Mesendoderm (in vitro differentiated cells): Measurements from ENCODE around the gene RARRES2. TPM values are rescaled to one million over a fixed set of nuclear protein-coding genes. Genes with fewer than 3 reads are reported as not detected.

Experiments
- DNase-seq: peaks from one replicate; pipeline ENCODE4 v3.0.0; 2013
- H2AK5ac ChIP-seq: 2 replicates; pipeline ENCODE4 v1.6.1; 2013; ENCODE audit warnings: low read length, inconsistent platforms
- H2BK120ac ChIP-seq: 2 replicates; pipeline ENCODE4 v1.6.1; 2013; ENCODE audit warnings: low read depth, mild to moderate bottlenecking, low read length, moderate library complexity, mixed read lengths
- H2BK15ac ChIP-seq: replicated peaks from 2 replicates; pipeline ENCODE4 v1.6.1; 2013; ENCODE audit warnings: low read depth, mild to moderate bottlenecking, moderate library complexity
- H2BK5ac ChIP-seq: 2 replicates; pipeline ENCODE4 v1.6.1; 2013; ENCODE audit warnings: low read length, inconsistent platforms
- H3K18ac ChIP-seq: 2 replicates; pipeline ENCODE4 v1.6.1; 2013; ENCODE audit warnings: mild to moderate bottlenecking, low read length, mixed read lengths
- H3K23ac ChIP-seq: one replicate; pipeline ENCODE4 v1.6.1; 2013; ENCODE audit warnings: low read length
- H3K27ac ChIP-seq: 2 replicates; pipeline ENCODE4 v1.5.1; 2013; ENCODE audit warnings: low read depth, mild to moderate bottlenecking, inconsistent platforms, low read length, moderate library complexity
- H3K27me3 ChIP-seq: 2 replicates; pipeline ENCODE4 v1.6.1; 2013; ENCODE audit warnings: low read length, control low read depth, mild to moderate bottlenecking, inconsistent platforms; ENCODE audit not compliant: insufficient read depth, poor library complexity
- H3K36me3 ChIP-seq: 2 replicates; pipeline ENCODE4 v1.6.1; 2013; ENCODE audit warnings: low read length, inconsistent platforms; ENCODE audit not compliant: control insufficient read depth, insufficient read depth
- H3K4ac ChIP-seq: one replicate; pipeline ENCODE4 v1.6.1; 2013; ENCODE audit warnings: low read depth, mild to moderate bottlenecking, low read length, moderate library complexity
- H3K4me1 ChIP-seq: 2 replicates; pipeline ENCODE4 v1.6.1; 2013; ENCODE audit warnings: low read depth, low read length, inconsistent platforms; ENCODE audit not compliant: control insufficient read depth
- H3K4me2 ChIP-seq: 2 replicates; pipeline ENCODE4 v1.6.1; 2013; ENCODE audit warnings: low read length
- H3K4me3 ChIP-seq: 2 replicates; pipeline ENCODE4 v1.5.1; 2013; ENCODE audit warnings: mild to moderate bottlenecking, low read length
- H3K56ac ChIP-seq: one replicate; pipeline ENCODE4 v1.6.1; 2013; ENCODE audit warnings: low read length
- H3K79me1 ChIP-seq: 2 replicates; pipeline ENCODE4 v1.6.1; 2013; ENCODE audit warnings: low read length, inconsistent platforms
- H3K79me2 ChIP-seq: 2 replicates; pipeline ENCODE4 v1.6.1; 2013; ENCODE audit warnings: mild to moderate bottlenecking, low read length; ENCODE audit not compliant: control insufficient read depth, insufficient read depth
- H3K9ac ChIP-seq: 2 replicates; pipeline ENCODE4 v1.6.1; 2013; ENCODE audit warnings: low read length, inconsistent platforms
- H4K5ac ChIP-seq: one replicate; pipeline ENCODE4 v1.6.1; 2013; ENCODE audit warnings: low read length
- H4K8ac ChIP-seq: one replicate; pipeline ENCODE4 v1.6.1; 2013; ENCODE audit warnings: low read depth, mild to moderate bottlenecking, control low read depth, low read length, moderate library complexity
- WGBS: extraction: QIAGEN DNeasy Blood & Tissue Kit; methylation state at CpG from one replicate; pipeline ENCODE4 v1.1.7; 2013; ENCODE audit warnings: low lambda C conversion rate, missing lambda C conversion rate; ENCODE audit not compliant: insufficient coverage; ENCODE audit errors: extremely low coverage; 5-methylcytosine and 5-hydroxymethylcytosine counted together
- polyA plus RNA-seq, 2 experiments: library from polyadenylated mRNA; stranded (reverse); fragments of 200-250 nt; gene quantifications; one replicate each; pipeline ENCODE4 v1.2.3, GENCODE V29; 2013

The RARRES2 gene
- 54.9 TPM for polyA plus RNA-seq (2013, experiment 1 of 2)
- polyA plus RNA-seq (2013, experiment 2 of 2), result 57.8 TPM

DNA sequence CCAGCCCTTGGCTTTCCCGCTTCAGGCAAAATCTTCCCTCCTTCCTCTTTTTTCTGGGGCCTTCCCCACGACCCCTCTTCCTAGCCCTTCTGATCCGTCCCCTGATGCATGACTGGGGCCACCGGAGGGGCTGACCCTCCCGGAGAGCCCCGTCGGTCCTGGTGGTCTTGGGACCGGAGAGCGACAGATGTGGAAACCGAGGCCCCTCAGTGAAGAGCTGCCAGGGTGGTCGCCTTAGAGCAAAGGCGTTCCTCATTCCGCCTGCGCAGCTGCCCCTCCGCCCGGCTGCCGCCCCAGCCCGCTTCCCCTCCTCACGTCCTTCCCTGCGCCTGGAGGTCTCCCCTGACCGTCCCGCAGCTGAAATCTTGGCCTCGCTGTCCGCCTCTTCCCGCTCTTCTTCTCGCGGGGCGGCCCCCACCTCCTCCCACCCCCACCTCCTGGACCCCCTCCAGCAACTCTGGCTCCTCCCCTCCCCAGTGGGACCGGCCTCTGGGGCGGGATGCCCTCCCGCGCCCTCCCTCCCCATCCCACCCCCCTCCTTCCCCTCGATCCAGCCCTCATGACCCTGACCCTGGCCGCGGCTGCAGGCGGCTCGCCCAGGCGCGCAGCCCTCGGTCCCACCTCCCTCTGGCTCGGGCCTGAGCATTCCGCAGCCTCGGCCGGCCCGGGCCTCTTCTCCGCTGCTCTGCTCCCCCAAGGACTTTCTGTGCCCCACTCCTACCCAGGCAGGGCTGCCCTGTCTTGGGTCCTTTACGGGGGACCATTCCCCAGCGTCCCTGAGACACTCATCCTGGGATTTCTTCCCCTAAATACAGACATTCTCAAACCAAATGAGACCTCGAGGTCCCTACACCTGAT is at the start of gene RARRES2:
Gene RARRES2 (minus strand): TSS at position 367 of the 858 bp plus-strand sequence. CDS start 1,020 bp downstream, outside the sequence.
- H2BK15ac ChIP-seq, result no peak within 1 kb of the TSS
- H4K5ac ChIP-seq, result no peak within 1 kb of the TSS
- H4K8ac ChIP-seq, result no peak within 1 kb of the TSS
- no CpG with 5 or more reads among the region's 49 CpGs for WGBS
- no peak within 1 kb of the TSS for H3K27ac ChIP-seq
- no peaks in the 10 kb centered on the region for H3K79me1 ChIP-seq
- H3K4me3 ChIP-seq, result peak within 1 kb of the TSS; percentile 38
- peak within 1 kb of the TSS; percentile 89 for H3K56ac ChIP-seq
- H3K4me1 ChIP-seq, result no peaks in the 10 kb centered on the region
- peak within 1 kb of the TSS; percentile 31 for H3K18ac ChIP-seq
- peak within 1 kb of the TSS; percentile 25 for H2AK5ac ChIP-seq
- H3K4ac ChIP-seq, result peak within 1 kb of the TSS; percentile 39
- peak; percentile 72 for DNase-seq
- peak within 1 kb of the TSS; percentile 68 for H3K4me2 ChIP-seq
- H3K79me2 ChIP-seq, result no peaks in the 10 kb centered on the region
- H3K23ac ChIP-seq, result no peak within 1 kb of the TSS
- peak within 1 kb of the TSS; percentile 69 for H3K9ac ChIP-seq
- no peak within 1 kb of the TSS for H2BK5ac ChIP-seq
- no peak within 1 kb of the TSS for H2BK120ac ChIP-seq
- H3K36me3 ChIP-seq, result no peaks in the 10 kb centered on the region
- peaks cover 2% of the 10 kb centered on the region for H3K27me3 ChIP-seq

- H2AK5ac ChIP-seq, result no peak overlapping the region
- H4K8ac ChIP-seq, result no peak overlapping the region
- H2BK15ac ChIP-seq, result no peak overlapping the region
- H2BK120ac ChIP-seq, result no peak overlapping the region
- no peak overlapping the region for H3K56ac ChIP-seq
- no peak for DNase-seq
- H3K4me3 ChIP-seq, result no peak overlapping the region
- no peak overlapping the region for H3K9ac ChIP-seq
- H3K18ac ChIP-seq, result no peak overlapping the region
- no peak overlapping the region for H3K4me2 ChIP-seq
- H3K36me3 ChIP-seq, result peaks cover 2% of the 10 kb centered on the region
- H3K27ac ChIP-seq, result no peak overlapping the region
- H4K5ac ChIP-seq, result no peak overlapping the region
- H3K4ac ChIP-seq, result no peak overlapping the region
- no peak overlapping the region for H3K23ac ChIP-seq
- H3K27me3 ChIP-seq, result no peaks in the 10 kb centered on the region
- no peaks in the 10 kb centered on the region for H3K4me1 ChIP-seq
- no peak overlapping the region for H2BK5ac ChIP-seq
- no CpG with 5 or more reads among the region's 7 CpGs for WGBS
- H3K79me1 ChIP-seq, result peaks cover 2% of the 10 kb centered on the region
- H3K79me2 ChIP-seq, result no peaks in the 10 kb centered on the region
These were observed 48.8 kb upstream of the RARRES2 start for GRCh38 chr7:150390205-150390604.

DNA sequence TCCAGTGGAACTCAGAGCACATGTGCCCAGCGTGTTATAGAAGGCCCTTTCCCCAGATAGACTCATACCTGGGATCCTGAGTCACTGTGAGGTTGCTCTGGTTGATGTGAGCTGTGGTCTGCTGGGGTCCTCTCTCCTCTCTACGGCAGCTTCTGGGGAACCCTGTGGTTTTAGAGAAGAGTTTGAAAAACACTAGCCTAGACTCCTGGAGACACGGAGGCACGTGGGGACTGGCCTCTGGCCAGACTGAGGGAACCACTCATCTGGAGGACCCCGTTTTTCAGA is 48.0 kb upstream of the RARRES2 start:
- peaks cover 4% of the 10 kb centered on the region for H3K79me2 ChIP-seq
- no peak overlapping the region for H4K5ac ChIP-seq
- H3K23ac ChIP-seq, result no peak overlapping the region
- no peak overlapping the region for H3K27ac ChIP-seq
- H2BK15ac ChIP-seq, result no peak overlapping the region
- no peak overlapping the region for H4K8ac ChIP-seq
- peaks cover 2% of the 10 kb centered on the region for H3K36me3 ChIP-seq
- no peak overlapping the region for H2BK120ac ChIP-seq
- H3K27me3 ChIP-seq, result no peaks in the 10 kb centered on the region
- no CpG with 5 or more reads among the region's 5 CpGs for WGBS
- peaks cover 1% of the 10 kb centered on the region for H3K4me1 ChIP-seq
- no peak for DNase-seq
- H3K56ac ChIP-seq, result no peak overlapping the region
- H3K4me3 ChIP-seq, result no peak overlapping the region
- H2BK5ac ChIP-seq, result no peak overlapping the region
- H3K4ac ChIP-seq, result no peak overlapping the region
- no peak overlapping the region for H3K18ac ChIP-seq
- H3K4me2 ChIP-seq, result no peak overlapping the region
- H3K9ac ChIP-seq, result no peak overlapping the region
- H3K79me1 ChIP-seq, result peaks cover 6% of the 10 kb centered on the region
- no peak overlapping the region for H2AK5ac ChIP-seq

DNA sequence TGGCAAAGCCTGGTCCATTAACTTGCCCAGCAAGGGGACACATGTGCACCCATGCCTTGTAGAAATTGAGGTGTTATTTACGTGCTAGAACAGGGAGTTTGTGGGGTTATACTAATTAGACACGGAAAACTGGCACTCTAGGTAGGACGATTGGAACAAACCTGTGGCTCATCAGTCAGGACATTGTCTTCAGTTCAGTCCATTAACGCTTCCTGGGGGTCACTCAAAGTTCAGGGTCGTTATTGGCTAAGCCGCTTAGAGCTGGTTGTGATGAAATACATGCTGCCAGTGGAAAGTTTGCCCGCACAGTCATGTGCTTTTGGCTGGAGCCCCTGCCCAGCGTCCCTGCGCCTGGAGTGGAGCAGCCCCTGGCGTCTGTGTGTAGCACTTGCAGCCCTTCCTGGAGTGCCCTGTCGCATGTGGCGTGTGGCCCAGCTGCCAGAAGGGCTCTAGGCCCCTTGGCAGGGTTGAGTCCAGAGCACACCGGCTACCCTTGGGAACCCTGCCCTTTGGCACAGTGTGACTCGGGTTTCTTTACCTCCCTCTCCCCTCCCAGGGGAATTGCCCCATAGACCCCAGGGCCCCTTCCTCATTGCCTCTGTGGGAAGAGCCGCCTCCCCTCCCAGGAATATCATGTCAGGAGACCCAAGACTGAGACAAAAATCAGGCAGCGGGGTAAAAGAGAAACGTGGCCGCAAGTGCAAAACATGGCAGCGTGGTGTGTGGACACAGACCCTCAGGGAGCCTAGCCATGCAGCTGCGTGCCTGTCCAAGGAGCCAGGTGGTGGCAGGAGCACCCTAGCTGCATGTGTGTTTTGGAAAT is 47.5 kb upstream of the RARRES2 start:
- Histone ChIP-seq H3K18ac (no peak overlapping the region), H2BK120ac (no peak overlapping the region), H2BK5ac (no peak overlapping the region), H2BK15ac (no peak overlapping the region), H3K79me2 (peaks cover 8% of the 10 kb centered on the region), H4K5ac (no peak overlapping the region), H3K4me1 (peaks cover 7% of the 10 kb centered on the region), H3K4ac (no peak overlapping the region), H3K4me3 (no peak overlapping the region), H3K79me1 (peaks cover 10% of the 10 kb centered on the region), H3K4me2 (no peak overlapping the region), H2AK5ac (no peak overlapping the region), H3K27me3 (no peaks in the 10 kb centered on the region), H4K8ac (no peak overlapping the region), H3K56ac (no peak overlapping the region), H3K23ac (no peak overlapping the region), H3K36me3 (peaks cover 2% of the 10 kb centered on the region), H3K9ac (no peak overlapping the region), H3K27ac (no peak overlapping the region)
- no CpG with 5 or more reads among the region's 20 CpGs for WGBS
- DNase-seq, result peak; percentile 59

- Histone ChIP-seq H2BK5ac (no peak overlapping the region), H4K5ac (no peak overlapping the region), H2BK120ac (no peak overlapping the region), H3K4me1 (peaks cover 9% of the 10 kb centered on the region), H3K9ac (no peak overlapping the region), H3K4me2 (no peak overlapping the region), H4K8ac (no peak overlapping the region), H3K27me3 (no peaks in the 10 kb centered on the region), H3K23ac (no peak overlapping the region), H3K4ac (no peak overlapping the region), H3K4me3 (no peak overlapping the region), H2BK15ac (no peak overlapping the region), H2AK5ac (no peak overlapping the region), H3K79me1 (peaks cover 10% of the 10 kb centered on the region), H3K36me3 (peaks cover 2% of the 10 kb centered on the region), H3K27ac (no peak overlapping the region), H3K79me2 (peaks cover 8% of the 10 kb centered on the region), H3K56ac (no peak overlapping the region), H3K18ac (no peak overlapping the region)
- DNase-seq, result no peak
- no CpG with 5 or more reads among the region's 7 CpGs for WGBS
These were observed 46.9 kb upstream of the RARRES2 start for GRCh38 chr7:150388306-150388705.
